H9 (cell line): Measurements from ENCODE around the gene BNIP5. TPM values are rescaled to one million over a fixed set of nuclear protein-coding genes. Genes with fewer than 3 reads are reported as not detected.

Experiments used
- DNase-seq: peaks from one replicate; pipeline ENCODE4 v3.0.0-alpha.2; 2017
- H2AFZ ChIP-seq: one replicate; pipeline ENCODE4 v1.6.1; 2013; ENCODE audit warnings: mild to moderate bottlenecking, low read length, control low read depth, moderate library complexity
- H2AK5ac ChIP-seq: 2 replicates; pipeline ENCODE4 v1.6.1; 2013; ENCODE audit warnings: low read length, control low read depth, mixed read lengths; ENCODE audit not compliant: insufficient read length
- H2BK120ac ChIP-seq: one replicate; pipeline ENCODE4 v1.6.1; 2013; ENCODE audit warnings: low read depth, mild to moderate bottlenecking, low read length, control low read depth, inconsistent platforms; ENCODE audit not compliant: poor library complexity, severe bottlenecking
- H2BK12ac ChIP-seq: 2 replicates; pipeline ENCODE4 v1.6.1; 2013; ENCODE audit warnings: low read length, control low read depth, mixed read lengths, low read depth; ENCODE audit not compliant: insufficient read length
- H2BK15ac ChIP-seq: 2 replicates; pipeline ENCODE4 v1.6.1; 2013; ENCODE audit warnings: low read depth, low read length, control low read depth
- H2BK20ac ChIP-seq: one replicate; pipeline ENCODE4 v1.6.1; 2013; ENCODE audit warnings: low read depth, mild to moderate bottlenecking, low read length, control low read depth, inconsistent platforms; ENCODE audit not compliant: poor library complexity, severe bottlenecking
- H2BK5ac ChIP-seq: 2 replicates; pipeline ENCODE4 v1.6.1; 2013; ENCODE audit warnings: low read length, control low read depth, mixed read lengths; ENCODE audit not compliant: insufficient read length
- H3K14ac ChIP-seq: 2 replicates; pipeline ENCODE4 v1.6.1; 2013; ENCODE audit warnings: low read length, control low read depth; ENCODE audit not compliant: insufficient read depth
- H3K18ac ChIP-seq: 2 replicates; pipeline ENCODE4 v1.6.1; 2013; ENCODE audit warnings: low read depth, mild to moderate bottlenecking, mixed read lengths, low read length, control low read depth; ENCODE audit not compliant: insufficient read length
- H3K23ac ChIP-seq: 2 replicates; pipeline ENCODE4 v1.6.1; 2013; ENCODE audit warnings: low read length, control low read depth, mixed read lengths, low read depth; ENCODE audit not compliant: insufficient read length
- H3K23me2 ChIP-seq: 2 replicates; pipeline ENCODE4 v1.6.1; 2013; ENCODE audit warnings: low read depth, mild to moderate bottlenecking, mixed read lengths, low read length, control low read depth; ENCODE audit not compliant: insufficient read length, poor library complexity, severe bottlenecking
- H3K27ac ChIP-seq: 2 replicates; pipeline ENCODE4 v1.5.1; 2013; ENCODE audit warnings: low read length, control low read depth, mixed read lengths, low read depth; ENCODE audit not compliant: insufficient read length
- H3K27me3 ChIP-seq: 2 replicates; pipeline ENCODE4 v1.6.1; 2013; ENCODE audit warnings: low read length, control low read depth, inconsistent platforms; ENCODE audit not compliant: insufficient read depth
- H3K4ac ChIP-seq: 2 replicates; pipeline ENCODE4 v1.6.1; 2013; ENCODE audit warnings: low read depth, mild to moderate bottlenecking, control low read depth, inconsistent platforms, low read length, moderate library complexity
- H3K4me1 ChIP-seq: 2 replicates; pipeline ENCODE4 v1.6.1; 2013; ENCODE audit warnings: low read length, control low read depth, inconsistent platforms; ENCODE audit not compliant: insufficient read depth
- H3K4me2 ChIP-seq: 2 replicates; pipeline ENCODE4 v1.6.1; 2013; ENCODE audit warnings: low read length, control low read depth, mixed read lengths; ENCODE audit not compliant: insufficient read length, insufficient read depth
- H3K56ac ChIP-seq: 2 replicates; pipeline ENCODE4 v1.6.1; 2013; ENCODE audit warnings: low read depth, mild to moderate bottlenecking, mixed read lengths, low read length, control low read depth; ENCODE audit not compliant: insufficient read length
- H3K79me1 ChIP-seq: 2 replicates; pipeline ENCODE4 v1.6.1; 2013; ENCODE audit warnings: low read depth, mild to moderate bottlenecking, moderate library complexity, low read length, control low read depth, inconsistent platforms; ENCODE audit not compliant: insufficient read depth, poor library complexity, severe bottlenecking
- H3K79me2 ChIP-seq: 2 replicates; pipeline ENCODE4 v1.6.1; 2013; ENCODE audit warnings: low read length, control low read depth, inconsistent platforms; ENCODE audit not compliant: insufficient read depth
- H3K9ac ChIP-seq: 2 replicates; pipeline ENCODE4 v1.6.1; 2013; ENCODE audit warnings: low read length, control low read depth, mixed read lengths; ENCODE audit not compliant: insufficient read length; ENCODE audit errors: extremely low read depth
- H3K9me3 ChIP-seq: one replicate; pipeline ENCODE4 v1.6.1; 2013; ENCODE audit warnings: low read depth, low read length, inconsistent platforms; ENCODE audit not compliant: control insufficient read depth
- H3T11ph ChIP-seq: one replicate; pipeline ENCODE4 v1.6.1; 2013; ENCODE audit warnings: mild to moderate bottlenecking, low read length, control low read depth, inconsistent platforms
- H4K20me1 ChIP-seq: one replicate; pipeline ENCODE4 v1.6.1; 2013; ENCODE audit not compliant: control insufficient read depth, insufficient read length, insufficient read depth
- H4K5ac ChIP-seq: 2 replicates; pipeline ENCODE4 v1.6.1; 2013; ENCODE audit warnings: low read depth, mild to moderate bottlenecking, mixed read lengths, low read length, control low read depth; ENCODE audit not compliant: insufficient read length
- H4K8ac ChIP-seq: replicated peaks from 2 replicates; pipeline ENCODE4 v1.6.1; 2013; ENCODE audit warnings: low read length, control low read depth, mixed read lengths, low read depth; ENCODE audit not compliant: insufficient read length
- H4K91ac ChIP-seq: 2 replicates; pipeline ENCODE4 v1.6.1; 2013; ENCODE audit warnings: low read depth, mild to moderate bottlenecking, moderate library complexity, mixed read lengths, low read length, control low read depth; ENCODE audit not compliant: insufficient read length
- H3K27ac Mint-ChIP-seq, 3 experiments: 2 replicates in 2 of 3; 3 replicates in 1 of 3; pipeline ENCODE4 v1.8.0; 2020 to 2021; ENCODE audit warnings: mixed read lengths in 3 of 3, mild to moderate bottlenecking in 1 of 3, moderate library complexity in 1 of 3
- H3K27me3 Mint-ChIP-seq: 2 replicates; pipeline ENCODE4 v1.8.0; 2021; ENCODE audit warnings: low read depth, mild to moderate bottlenecking, moderate library complexity, mixed read lengths
- H3K36me3 Mint-ChIP-seq, 3 experiments: 2 replicates in 2 of 3; 3 replicates in 1 of 3; pipeline ENCODE4 v1.8.0; 2020 to 2021; ENCODE audit warnings: low read depth in 3 of 3, mixed read lengths in 3 of 3; ENCODE audit not compliant: insufficient read depth in 1 of 3
- H3K4me1 Mint-ChIP-seq, 2 experiments: 2 replicates each; pipeline ENCODE4 v1.8.0; 2020; ENCODE audit warnings: mixed read lengths in 2 of 2
- H3K4me3 Mint-ChIP-seq, 2 experiments: 2 replicates in 1 of 2; 3 replicates in 1 of 2; pipeline ENCODE4 v1.8.0; 2020 to 2021; ENCODE audit warnings: mild to moderate bottlenecking in 2 of 2, mixed read lengths in 2 of 2, moderate library complexity in 1 of 2
- H3K9me3 Mint-ChIP-seq, 2 experiments: 2 replicates in 1 of 2; 3 replicates in 1 of 2; pipeline ENCODE4 v1.8.0; 2020; ENCODE audit warnings: mild to moderate bottlenecking in 2 of 2, mixed read lengths in 2 of 2, moderate library complexity in 1 of 2
- WGBS: extraction: QIAGEN DNeasy Blood & Tissue Kit; methylation state at CpG from one replicate; pipeline ENCODE4 v1.1.7; 2013; ENCODE audit warnings: missing lambda C conversion rate, low lambda C conversion rate, mixed read lengths; ENCODE audit not compliant: insufficient read length; ENCODE audit errors: extremely low coverage; 5-methylcytosine and 5-hydroxymethylcytosine counted together
- total RNA-seq: library from RNA; stranded (reverse); gene quantifications from 2 replicates; pipeline ENCODE4 v1.2.1, GENCODE V29; 2021
- TF ChIP-seq, protein P1 (sequence below): fragments of 200-600 bp; sonication (generic); conservative IDR thresholded peaks from 3 replicates; pipeline ENCODE4 v1.8.0; 2021; ENCODE audit warnings: antibody characterized with exemption, mild to moderate bottlenecking

The BNIP5 gene
- total RNA-seq, 1 experiment from 2014 or later: not detected

DNA sequence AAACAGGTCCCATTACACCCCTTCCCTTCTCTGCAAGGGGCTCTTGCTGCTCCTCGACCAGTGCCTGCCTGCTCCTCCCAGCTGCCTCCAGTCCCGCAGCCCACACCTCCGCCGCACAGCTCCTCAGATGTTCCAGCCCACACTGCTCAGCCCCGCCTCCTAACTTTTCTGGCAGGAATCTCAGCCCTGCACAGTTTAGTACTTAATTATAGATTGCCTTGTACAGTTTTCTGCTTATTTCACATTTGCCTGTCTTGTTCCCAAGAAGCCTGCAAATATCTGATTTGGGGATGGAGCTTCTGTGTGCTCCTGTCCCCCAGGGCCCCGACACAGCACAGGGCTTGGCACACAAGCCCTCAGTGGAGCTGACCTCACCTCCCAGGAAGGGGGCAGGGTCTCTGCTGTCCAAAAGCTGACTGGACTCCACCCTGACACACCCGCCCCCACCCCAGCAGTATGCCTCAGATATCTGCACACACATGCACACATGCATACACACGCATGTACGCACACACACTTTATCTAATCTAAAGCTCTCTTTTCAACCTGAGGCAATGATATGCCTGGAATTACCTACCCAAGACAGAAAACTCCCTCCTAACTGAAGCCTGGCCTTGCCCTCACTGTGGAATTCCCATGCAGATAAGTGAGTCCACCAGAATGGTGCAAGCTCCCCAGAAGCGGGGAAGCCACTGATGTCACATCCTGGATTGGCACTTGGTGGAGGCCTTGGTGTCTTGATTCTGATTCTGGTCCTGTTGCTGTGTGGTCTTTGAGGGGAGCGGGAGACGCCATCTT is 68.0 kb downstream of the BNIP5 start:
- H3K4ac ChIP-seq: no peak overlapping the region
- H3K79me2 ChIP-seq: no peaks in the 10 kb centered on the region
- H3K4me2 ChIP-seq: no peak overlapping the region
- H3K4me1 Mint-ChIP-seq: peaks cover 8% of the 10 kb centered on the region in 2 experiments
- no peak overlapping the region for H2BK5ac ChIP-seq
- H2AFZ ChIP-seq: no peak overlapping the region
- H3K9me3 ChIP-seq: no peaks in the 10 kb centered on the region
- H3K9me3 Mint-ChIP-seq: peaks cover 3 to 5% of the 10 kb centered on the region in 2 experiments; a peak in 2 of 5 replicates
- H4K20me1 ChIP-seq: no peaks in the 10 kb centered on the region
- H3K27me3 ChIP-seq: no peaks in the 10 kb centered on the region
- no peak overlapping the region for H2BK20ac ChIP-seq
- H2BK15ac ChIP-seq: no peak overlapping the region
- H2AK5ac ChIP-seq: no peak overlapping the region
- no peak overlapping the region for H3K18ac ChIP-seq
- H4K5ac ChIP-seq: no peak overlapping the region
- H3K4me1 ChIP-seq: no peaks in the 10 kb centered on the region
- H3K27ac ChIP-seq: no peak overlapping the region
- H4K8ac ChIP-seq: no peak overlapping the region
- no peak overlapping the region for H3K9ac ChIP-seq
- H3K27me3 Mint-ChIP-seq: peaks cover 10% of the 10 kb centered on the region
- no peak overlapping the region for H4K91ac ChIP-seq
- no peak overlapping the region for H3K27ac Mint-ChIP-seq
- no peaks in the 10 kb centered on the region for H3K79me1 ChIP-seq
- no peak overlapping the region for H3K23ac ChIP-seq
- H3K56ac ChIP-seq: no peak overlapping the region
- no peak overlapping the region; the same call in 1 of the 2 replicates for H3K14ac ChIP-seq
- H3K4me3 Mint-ChIP-seq: no peak overlapping the region
- TF ChIP-seq, protein P1, sequence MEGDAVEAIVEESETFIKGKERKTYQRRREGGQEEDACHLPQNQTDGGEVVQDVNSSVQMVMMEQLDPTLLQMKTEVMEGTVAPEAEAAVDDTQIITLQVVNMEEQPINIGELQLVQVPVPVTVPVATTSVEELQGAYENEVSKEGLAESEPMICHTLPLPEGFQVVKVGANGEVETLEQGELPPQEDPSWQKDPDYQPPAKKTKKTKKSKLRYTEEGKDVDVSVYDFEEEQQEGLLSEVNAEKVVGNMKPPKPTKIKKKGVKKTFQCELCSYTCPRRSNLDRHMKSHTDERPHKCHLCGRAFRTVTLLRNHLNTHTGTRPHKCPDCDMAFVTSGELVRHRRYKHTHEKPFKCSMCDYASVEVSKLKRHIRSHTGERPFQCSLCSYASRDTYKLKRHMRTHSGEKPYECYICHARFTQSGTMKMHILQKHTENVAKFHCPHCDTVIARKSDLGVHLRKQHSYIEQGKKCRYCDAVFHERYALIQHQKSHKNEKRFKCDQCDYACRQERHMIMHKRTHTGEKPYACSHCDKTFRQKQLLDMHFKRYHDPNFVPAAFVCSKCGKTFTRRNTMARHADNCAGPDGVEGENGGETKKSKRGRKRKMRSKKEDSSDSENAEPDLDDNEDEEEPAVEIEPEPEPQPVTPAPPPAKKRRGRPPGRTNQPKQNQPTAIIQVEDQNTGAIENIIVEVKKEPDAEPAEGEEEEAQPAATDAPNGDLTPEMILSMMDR: no peak
- H3K36me3 Mint-ChIP-seq: no peaks in the 10 kb centered on the region; a peak in 1 of 7 replicates
- no peak overlapping the region for H2BK12ac ChIP-seq
- H2BK120ac ChIP-seq: no peak overlapping the region
- no peak overlapping the region for H3T11ph ChIP-seq
- WGBS: no CpG with 5 or more reads among the region's 12 CpGs
- H3K23me2 ChIP-seq: no peaks in the 10 kb centered on the region
- no peak for DNase-seq
